CD4-positive, alpha-beta T cell treated with Interleukin-4 for 1 hour (primary cell): ENCODE results near the gene AP3S1.
"Not testable (repeated sequence)": the region's sequence is repeated elsewhere in the genome, so short reads cannot be mapped to it uniquely, and the experiment has no call there.

Experiments
- DNase-seq, 2 donors: peaks; one replicate each; pipeline ENCODE4 v3.0.0-alpha.2; 2020 to 2022

The AP3S1 gene

DNA sequence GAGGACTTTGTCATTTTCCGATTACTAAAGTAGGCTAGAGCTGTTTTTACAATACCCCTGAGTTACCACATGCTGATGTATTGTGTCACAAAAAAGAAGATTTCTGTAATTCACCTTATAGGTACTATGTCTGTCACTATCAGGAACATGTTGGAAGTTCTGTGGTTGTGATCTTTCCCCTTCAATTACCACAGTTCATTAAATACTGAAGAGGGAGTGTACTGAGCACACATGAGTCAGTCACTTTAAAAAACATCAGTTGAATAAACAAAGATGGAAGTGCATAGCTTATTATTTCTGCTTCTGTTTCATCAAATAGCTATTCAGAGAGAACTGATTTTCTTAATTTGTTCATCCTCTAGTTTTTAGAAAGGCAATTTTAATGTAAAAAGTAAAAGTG is 31.7 kb downstream of the AP3S1 start:
- DNase-seq, result no peak

DNA sequence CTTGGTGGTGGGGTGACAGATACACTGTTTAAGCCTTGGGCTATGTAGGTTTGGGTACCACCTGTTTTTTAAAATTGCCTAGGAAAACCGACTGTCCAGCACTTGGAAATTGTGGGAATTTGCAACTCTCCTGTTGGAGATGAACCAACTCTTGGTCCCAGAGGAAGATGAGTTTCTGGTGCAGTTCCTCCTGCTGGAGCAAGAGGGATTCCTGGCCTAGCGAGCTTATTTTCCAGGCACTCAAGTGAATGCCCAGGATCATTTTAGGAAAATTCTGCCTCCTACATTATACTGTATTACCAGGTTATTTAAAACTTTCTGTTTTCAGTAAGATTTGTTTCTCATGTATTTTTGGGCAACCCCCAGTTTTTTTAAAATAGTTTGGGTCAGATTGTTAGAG is 33.7 kb downstream of the AP3S1 start:
- no peak for DNase-seq

DNA sequence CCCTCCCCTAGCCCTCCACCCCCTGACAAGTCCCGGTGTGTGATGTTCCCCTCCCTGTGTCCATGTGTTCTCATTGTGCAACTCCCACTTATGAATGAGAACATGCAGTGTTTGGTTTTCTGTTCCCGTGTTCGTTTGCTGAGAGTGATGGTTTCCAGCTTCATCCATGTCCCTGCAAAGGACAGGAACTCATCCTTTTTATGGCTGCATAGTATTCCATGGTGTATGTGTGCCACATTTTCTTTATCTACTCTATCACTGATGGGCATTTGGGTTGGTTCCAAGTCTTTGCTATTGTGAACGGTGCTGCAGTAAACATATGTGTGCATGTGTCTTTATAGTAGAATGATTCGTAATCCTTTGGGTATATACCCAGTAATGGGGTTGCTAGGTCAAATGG is 35.6 kb downstream of the AP3S1 start:
- DNase-seq, result not testable (repeated sequence)

DNA sequence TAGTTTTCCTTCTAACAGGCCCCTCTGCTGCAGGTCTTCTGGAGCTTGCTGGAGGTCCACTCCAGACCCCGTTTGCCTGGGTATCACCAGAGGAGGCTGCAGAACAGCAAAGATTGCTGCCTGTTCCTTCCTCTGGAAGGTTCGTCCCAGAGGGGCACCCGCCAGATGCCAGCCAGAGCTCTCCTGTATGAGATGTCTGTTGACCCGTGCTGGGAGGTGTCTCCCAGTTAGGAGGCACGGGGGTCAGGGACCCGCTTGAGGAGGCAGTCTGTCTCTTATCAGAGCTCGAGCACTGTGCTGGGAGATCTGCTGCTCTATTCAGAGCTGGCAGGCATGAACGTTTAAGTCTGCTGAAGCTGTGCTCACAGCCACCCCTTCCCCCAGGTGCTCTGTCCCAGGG is 40.7 kb downstream of the AP3S1 start:
- DNase-seq, result not testable (repeated sequence)

DNA sequence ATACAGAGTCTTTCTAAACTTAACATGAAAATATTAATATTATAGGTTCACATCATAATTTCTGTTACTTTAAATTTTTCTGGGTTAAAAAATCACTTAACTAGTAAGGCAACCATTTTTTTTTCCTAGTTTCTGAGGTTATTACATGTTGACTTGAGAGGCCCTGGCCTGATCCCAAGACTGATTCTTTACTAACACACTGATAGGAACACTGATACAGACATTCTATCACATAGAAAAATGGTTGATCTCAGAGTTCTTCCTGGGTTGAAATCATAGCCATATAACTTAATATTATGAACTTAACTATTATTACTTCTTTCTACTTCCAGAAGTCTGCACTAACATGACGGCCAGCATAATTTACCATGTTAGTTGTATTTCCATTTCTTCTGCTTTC is 43.0 kb downstream of the AP3S1 start:
- DNase-seq, result no peak

DNA sequence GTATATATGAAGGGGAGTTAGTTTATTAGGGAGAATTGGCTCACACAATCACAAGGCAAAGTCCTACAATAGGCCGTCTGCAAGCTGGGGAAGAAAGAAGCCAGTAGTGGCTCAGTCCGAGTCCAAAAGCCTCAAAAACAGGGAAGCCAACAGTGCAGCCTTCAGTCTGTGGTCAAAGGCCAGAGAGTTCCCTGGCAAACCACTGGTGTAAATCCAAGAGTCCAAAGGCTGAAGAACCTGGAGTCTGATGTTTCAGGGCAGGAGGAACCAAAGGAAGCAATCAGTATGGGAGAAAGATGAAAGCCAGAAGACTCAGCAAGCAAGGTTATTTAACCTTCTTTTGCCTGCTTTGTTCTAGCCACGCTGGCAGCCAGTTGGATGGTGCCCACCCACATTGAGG is 43.5 kb downstream of the AP3S1 start:
- DNase-seq, result not testable (repeated sequence)

DNA sequence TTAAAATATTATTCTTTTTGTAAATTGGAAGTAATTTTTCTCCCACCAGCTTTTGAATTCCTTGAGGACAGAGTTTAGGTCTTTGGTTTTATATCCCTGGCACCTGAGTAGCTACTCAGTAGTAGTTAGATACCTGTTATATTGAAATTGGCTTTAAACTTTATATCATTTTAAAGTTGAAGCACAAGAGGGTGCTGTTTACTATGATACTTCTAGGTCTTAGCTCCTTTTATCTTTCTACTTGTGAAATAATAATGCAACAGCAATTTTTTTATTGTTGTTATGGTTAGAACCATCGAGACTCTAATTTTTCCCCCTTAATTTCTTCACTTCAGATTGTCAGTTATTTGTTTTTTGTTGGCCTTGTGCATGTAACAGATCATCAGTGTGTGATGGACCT is 46.3 kb downstream of the AP3S1 start:
- peak in 1 of 2 donors; percentile 1 for DNase-seq

DNA sequence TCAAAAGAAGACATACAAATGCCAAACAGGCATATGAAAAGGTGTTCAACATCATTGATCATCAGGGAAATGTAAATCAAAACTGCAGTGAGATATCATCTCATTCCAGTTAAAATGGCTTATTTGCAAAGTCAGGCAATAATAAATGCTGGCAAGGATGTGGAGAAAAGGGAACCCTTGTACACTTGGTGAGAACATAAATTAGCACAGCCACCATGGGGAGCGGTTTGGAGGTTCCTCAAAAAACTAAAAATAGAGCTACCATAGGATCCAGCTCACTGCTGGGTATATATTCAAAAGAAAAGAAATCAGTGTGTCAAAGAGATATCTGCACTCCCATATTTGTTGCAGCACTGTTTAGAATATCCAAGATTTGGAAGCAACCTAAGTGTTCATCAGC is 50.3 kb downstream of the AP3S1 start:
- no peak for DNase-seq

DNA sequence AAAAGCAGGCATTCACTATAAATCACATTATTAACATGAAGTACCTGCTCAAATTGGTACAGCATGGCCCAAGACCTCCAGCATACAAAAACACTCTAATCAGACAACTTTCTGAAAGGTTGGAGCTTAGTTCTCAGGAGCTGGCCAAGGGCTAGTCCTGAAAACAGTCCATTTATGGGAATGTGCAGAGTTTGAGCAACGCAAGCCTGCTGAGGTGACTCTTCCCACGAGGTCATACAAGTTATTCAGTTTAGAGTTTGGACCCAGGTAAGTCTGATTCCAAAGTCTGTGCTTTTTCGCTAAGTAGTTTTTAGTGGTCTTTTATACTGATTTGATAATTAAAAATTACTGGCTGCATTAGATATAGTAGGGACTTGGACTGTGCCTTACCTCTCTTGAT is 52.6 kb downstream of the AP3S1 start:
- no peak for DNase-seq

DNA sequence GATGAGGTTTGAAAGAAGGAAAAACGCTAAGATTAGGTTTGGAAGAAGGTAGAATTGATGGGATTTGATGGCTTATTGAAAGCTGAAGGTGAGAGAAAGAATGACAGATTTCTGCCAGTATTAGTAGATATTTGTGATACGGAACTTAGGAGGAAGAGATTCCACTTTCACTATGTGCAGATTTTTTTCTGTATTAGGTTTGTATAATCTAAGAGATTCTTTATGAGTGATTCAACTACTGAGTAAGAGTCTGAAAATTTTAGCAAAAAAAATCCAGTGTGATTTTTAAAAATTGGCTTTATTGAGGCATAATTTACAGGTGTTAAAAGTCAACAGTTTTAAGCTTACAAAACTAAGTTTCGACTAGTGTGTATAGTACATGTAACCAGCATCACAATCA is 54.1 kb downstream of the AP3S1 start:
- DNase-seq, result no peak

DNA sequence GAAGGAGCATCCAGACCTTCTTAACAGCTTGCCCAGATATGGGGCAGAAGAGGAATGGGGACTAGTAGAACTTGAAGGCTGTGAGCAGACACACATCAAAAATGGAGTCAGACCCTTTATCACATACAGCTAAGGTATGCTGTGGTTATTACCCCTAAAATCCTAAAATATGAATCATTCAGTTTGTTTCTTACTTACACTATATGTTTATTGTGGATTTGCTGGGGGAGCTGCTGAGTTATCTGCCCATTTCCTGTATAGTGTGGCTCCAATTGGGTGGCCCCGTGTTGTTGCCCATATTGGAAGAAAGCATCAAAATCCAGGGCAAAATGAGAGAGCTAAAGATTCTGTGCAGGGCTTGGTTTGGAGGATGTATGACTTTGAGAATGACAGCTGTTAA is 56.9 kb downstream of the AP3S1 start:
- no peak for DNase-seq

DNA sequence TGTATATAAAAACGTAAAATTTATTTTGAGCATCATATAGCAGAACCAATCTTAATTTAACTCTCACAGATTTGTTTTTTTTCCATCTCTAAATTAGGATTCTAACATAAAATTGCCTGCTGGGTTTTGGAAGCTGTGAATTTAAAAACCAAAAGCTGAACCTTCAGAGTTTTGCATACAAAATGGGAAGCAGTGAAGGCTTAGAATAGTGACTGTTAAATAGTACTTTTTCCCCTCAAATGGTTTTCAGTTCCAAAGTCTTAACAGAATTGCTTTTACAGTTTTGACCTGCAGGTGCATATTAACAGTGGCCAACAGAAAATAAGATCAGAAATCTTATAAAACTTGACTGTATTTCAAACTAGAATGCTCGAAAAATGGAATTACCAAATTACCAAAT is 65.4 kb downstream of the AP3S1 start:
- no peak for DNase-seq

DNA sequence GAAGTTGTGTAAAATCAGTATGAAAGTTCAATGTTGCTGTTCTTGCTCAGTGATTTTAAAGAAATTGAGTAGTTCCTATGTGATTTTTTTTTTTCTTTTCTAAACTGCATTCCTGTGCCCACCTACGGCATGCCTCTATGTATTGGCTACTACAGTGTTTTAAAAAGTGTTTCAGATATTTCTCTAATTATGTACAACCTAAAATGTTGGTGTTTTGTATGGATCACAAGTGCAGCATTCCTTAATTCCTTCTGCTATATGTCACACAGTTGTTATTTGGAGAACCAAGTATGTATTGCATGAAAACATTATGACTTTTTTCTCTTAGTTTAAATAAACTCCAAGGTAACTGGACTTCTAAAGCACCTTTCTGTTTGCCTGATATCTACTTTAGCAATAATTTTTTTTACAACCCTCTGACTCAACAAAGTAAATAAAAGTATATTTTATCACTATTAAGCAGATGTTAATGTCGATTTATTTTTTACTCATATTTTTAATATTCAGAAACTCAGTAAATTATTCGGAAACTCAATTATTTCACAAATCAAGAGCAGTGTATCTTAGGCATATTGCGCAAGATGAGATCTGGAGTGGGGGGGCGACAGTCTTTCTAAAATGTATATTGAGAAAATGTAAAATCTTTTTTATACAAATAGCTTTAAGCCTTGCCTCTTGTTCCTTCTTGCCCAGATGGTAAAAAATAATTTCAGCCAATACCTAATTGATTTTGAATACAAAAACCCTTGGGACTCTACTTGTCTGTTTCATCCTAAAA is 72.1 kb downstream of the AP3S1 start:
- not testable (repeated sequence) for DNase-seq

DNA sequence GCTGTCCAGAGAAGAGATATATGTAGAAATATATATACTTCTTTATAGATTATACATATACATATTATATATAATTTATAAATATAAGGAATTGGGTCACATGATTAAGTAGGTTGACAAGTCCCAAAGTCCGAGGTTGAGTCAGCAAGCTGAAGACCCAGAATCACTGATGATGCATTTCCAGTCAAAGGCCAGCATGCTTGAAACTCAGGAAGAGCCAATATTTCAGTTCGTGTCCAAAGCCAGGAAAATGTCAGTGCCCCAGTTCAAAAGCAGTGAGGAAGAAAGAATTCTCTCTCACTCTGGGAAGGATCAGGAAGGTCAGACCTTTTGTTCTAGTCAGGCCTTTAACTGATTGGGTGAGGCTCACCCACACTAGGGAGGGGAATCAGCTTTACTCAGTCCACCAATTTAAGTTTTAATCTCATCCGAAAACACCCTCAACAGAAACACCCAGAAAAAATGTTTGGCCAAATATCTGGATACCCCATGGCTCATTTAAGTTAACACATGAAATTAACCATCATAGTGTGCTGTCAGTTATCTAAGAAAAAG is 78.5 kb downstream of the AP3S1 start:
- no peak for DNase-seq

DNA sequence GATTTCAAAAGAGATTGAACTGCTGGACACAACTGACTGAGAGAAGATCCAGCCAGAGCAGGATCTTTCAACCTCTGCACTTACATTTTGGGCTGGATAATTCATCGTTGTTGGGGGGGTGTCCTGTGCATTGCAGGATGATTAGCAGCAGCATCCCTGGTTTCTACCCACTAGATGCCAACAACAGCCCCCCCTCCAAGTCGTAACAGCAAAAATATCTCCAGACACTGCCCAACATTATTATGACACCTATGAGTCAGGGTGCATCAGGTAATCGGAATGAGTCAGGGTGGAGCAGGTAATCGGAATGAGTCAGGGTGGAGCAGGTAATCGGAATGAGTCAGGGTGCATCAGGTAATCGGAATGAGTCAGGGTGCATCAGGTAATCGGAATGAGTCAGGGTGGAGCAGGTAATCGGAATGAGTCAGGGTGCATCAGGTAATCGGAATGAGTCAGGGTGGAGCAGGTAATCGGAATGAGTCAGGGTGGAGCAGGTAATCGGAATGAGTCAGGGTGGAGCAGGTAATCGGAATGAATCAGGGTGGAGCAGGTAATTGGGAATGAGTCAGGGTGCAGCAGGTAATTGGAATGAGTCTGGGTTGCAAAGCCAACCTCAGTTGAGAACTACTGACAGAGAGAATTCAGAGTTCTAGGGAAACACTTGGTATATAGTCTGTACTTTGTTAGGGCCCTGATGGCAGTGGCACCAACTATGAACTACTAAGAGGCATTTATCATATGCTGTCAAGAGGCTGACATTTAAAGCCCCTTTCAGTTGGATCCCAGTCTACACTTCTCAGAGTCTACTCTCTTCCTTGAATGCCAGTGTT is 87.1 kb downstream of the AP3S1 start:
- DNase-seq, result not testable (repeated sequence)

DNA sequence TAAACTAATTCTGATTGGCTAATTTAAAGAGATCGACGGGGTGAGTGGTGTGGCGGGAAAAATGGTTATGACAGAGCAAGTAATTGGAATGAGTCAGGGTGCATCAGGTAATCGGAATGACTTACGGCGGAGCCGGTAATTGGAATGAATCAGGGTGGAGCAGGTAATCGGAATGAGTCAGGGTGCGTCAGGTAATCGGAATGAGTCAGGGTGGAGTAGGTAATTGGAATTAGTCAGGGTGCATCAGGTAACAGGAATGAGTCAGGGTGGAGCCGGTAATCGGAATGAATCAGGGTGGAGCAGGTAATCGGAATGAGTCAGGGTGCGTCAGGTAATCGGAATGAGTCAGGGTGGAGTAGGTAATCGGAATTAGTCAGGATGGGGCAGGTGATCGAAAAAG is 88.4 kb downstream of the AP3S1 start:
- not testable (repeated sequence) for DNase-seq

DNA sequence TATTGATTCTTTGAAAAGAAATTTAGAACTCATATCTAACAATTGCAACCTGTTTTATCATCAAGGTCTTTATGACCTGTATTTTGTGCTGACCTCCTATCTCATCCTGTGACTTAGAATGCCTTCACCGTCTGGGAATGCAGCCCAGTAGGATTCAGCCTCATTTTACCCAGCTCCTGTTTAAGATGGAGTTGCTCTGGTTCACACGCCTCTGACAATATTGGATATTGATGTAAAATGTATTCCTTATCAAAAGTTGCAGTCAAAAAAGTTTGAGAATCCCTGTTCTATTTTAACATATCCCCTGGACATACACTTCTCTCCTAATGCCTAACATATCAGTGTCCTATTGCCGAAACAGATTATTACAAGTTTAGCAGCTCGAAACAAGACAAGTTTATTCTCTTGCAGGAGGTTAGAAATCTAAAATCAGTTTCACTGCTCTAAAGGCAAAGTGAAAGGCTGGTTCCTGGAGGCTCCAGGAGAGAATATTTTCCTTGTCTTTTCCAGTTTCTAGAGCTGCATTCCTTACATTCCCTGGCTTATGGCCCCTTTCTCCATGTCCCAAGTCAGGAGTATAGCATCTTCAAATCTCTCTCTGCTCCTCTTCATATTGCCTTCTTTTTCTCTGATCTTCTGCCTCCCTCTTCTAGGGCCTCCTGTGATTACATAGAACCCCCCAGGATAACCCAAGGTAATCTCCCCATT is 89.0 kb downstream of the AP3S1 start:
- no peak for DNase-seq

DNA sequence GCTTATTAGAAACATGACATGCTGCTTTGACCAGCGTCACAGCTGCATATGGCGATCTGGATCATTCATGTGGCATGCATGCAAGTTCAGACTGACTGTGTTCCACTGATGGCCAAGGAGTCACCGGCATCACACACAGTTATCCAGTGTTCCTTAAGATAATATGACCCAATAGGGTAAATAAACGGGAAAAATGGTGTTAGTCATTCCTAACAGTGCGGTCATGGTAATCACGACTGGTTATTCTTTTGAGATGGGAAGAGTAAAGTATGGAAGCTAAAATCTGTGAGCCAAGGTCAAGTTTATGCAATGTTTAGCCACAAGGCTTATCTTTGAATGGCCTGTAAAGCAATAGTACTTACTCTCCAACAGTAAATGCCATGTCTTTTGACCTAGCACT is 91.3 kb downstream of the AP3S1 start:
- no peak for DNase-seq

DNA sequence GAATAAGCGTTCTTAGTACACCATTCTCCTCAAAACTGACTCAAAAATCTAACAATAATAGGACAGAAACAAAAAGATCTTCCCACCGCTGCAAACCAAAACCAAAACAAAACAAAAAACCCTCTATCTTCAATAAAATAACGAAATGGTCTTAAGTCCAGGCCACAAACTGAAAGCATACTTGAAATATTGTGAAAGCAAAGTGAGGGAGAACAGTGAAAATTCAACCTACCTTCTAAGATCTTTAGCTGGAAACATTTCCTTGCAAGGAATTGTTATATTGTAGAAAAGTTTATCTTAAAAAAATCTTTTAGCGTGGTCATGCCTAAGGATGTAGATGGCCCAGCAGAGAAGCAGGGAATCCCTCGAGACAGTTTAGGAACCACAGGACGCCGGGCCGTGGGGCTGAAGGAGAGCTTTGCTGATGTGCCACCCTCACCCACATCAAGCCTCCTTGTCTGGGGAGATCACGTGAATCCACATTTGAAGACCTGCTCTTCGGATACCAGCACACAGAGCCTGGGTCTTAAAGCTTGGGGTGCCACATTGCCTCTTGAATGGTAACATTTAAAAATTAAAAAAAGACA is 92.7 kb downstream of the AP3S1 start:
- no peak for DNase-seq

DNA sequence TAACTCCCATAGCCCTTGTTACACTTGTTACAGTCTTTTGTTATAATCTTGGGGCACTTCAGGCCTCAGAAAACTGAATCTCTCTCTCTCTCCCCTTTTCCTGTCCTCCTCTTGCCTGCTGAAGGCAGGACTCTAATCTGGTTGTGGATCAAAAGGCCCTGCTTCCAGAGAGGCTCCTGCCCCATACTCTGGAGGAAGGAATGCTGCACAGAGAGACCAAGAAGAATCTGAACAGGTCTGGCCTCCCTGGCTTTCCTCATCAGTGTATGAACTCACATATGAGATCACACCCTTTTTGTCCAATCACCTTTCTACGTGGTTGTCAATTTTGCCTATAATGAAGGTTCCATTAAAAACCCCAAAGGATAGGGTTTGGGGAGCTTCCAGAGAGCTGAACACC is 94.3 kb downstream of the AP3S1 start:
- DNase-seq, result no peak

DNA sequence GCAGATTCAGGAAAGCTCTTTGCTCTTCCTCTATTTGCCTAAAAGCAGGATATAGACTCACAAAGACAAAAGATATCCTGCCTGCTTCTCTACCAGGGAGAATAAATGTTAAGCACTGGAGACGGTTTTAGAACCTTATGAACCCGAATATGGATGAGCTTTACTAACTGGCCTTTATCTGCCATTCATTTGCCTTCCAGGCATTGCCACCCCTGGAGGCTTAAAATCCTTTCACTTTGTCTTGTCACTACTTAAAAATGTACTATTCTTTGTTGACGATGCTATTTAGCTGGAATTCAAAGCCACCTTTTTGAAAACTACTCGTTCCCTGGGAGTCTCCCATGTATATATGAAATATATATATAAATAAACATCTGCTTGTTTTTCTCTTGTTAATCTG is 97.3 kb downstream of the AP3S1 start:
- DNase-seq, result no peak

DNA sequence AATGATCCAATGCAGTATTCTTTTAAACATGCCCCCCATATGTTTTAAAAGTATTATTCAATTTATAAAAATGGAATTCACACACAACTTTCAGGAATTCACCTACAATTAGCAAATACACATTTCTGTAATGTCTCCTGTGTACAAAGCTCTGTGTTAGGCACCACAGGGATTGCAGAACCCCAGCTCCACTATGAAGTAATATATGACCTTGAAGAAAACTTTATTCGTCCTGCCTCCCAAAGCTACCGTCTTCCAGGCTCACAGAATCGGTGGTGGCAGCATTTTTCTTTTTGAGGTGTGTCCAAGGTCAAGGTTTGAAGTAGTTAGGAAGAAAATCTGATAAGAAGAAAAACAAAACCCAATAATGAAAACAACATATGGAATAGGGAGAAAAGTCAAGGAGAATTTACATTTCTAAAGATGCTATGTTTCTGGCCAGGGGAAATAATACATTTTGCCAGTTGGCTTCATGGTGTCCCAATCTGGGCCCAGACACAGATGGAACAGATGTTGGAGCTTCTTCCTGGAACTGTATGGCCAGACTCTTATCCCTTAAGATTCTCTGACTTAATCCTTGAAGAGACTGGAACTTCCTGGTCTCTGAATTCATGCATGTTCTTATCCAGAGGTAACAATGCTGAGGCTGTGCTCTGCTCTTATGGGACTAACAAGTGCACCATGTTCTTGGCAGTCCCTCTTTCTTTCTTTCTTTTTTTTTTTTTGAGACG is 98.5 kb downstream of the AP3S1 start:
- no peak for DNase-seq
